K562 (cell line): ENCODE results near the gene SMAD1. TPM values are rescaled to one million over a fixed set of nuclear protein-coding genes. Genes with fewer than 3 reads are reported as not detected.

Experiments used
- ATAC-seq: fragments of 200-7000 bp; cut with Tn5 transposase; 3 replicates; pipeline ENCODE4 v1.9.1; 2020; ENCODE audit warnings: moderate library complexity
- BruUV-seq: library from RNA; stranded (reverse); fragments of 400-500 nt; replicated peaks from 2 replicates; lab custom pipeline; 2021; lab: Mats Ljungman, UMichigan
- CTCF ChIA-PET: fragments of 300-600 bp; formaldehyde crosslinking; extraction: SDS; loops from one replicate; lab custom pipeline; 2021; ENCODE audit warnings: low intra/inter-chr PET ratio; lab: Yijun Ruan, JAX
- POLR2A ChIA-PET: fragments of 300-600, 350-650 bp; sonication (Branson Sonifier 250); formaldehyde crosslinking; extraction: SDS; loops from one replicate; lab custom pipeline; 2021; ENCODE audit warnings: antibody characterized with exemption, inconsistent platforms; lab: Yijun Ruan, JAX
- DNase-seq, 4 experiments: peaks; one replicate each; pipeline versions ENCODE4 v3.0.0 to v3.0.0-alpha.2; 2011 to 2018; ENCODE audit warnings: low spot score in 3 of 4, mixed read lengths in 3 of 4; ENCODE audit errors: extremely low read depth in 1 of 4
- FAIRE-seq: peaks from 2 replicates; lab custom pipeline; 2011; peaks lifted over from hg19 to GRCh38; lab: Jason Lieb, UNC
- H2AFZ ChIP-seq: 2 replicates; pipeline ENCODE4 v1.6.0; 2011; ENCODE audit warnings: low read depth, low read length, control low read depth, inconsistent platforms
- H3K27ac ChIP-seq: fragments of 200-600 bp; 3 replicates; pipeline ENCODE4 v1.8.0; 2011; ENCODE audit warnings: low read depth, mild to moderate bottlenecking, control low read depth, inconsistent platforms, low read length, moderate library complexity, mixed read lengths; ENCODE audit errors: extremely low read depth
- H3K27me3 ChIP-seq, 2 experiments: fragments of 300-600 bp in 1 of 2; 2 replicates in 1 of 2; 3 replicates in 1 of 2; pipeline versions ENCODE4 v1.6.0 to v1.8.0; 2011; ENCODE audit warnings: inconsistent platforms in 2 of 2, low read length in 2 of 2, mild to moderate bottlenecking in 1 of 2, mixed read lengths in 1 of 2, moderate library complexity in 1 of 2; ENCODE audit not compliant: control insufficient read depth in 2 of 2, insufficient read depth in 2 of 2
- H3K36me3 ChIP-seq: fragments of 300-600 bp; 3 replicates; pipeline ENCODE4 v1.8.0; 2011; ENCODE audit warnings: mild to moderate bottlenecking, low read length, inconsistent platforms; ENCODE audit not compliant: control insufficient read depth, insufficient read depth
- H3K4me1 ChIP-seq, 2 experiments: fragments of 200-600 bp in 1 of 2; replicated peaks in 1 of 2; 2 replicates in 1 of 2; 3 replicates in 1 of 2; pipeline versions ENCODE4 v1.5.1 to v1.8.0; 2011; ENCODE audit warnings: inconsistent platforms in 2 of 2, low read length in 2 of 2, mild to moderate bottlenecking in 1 of 2, mixed read lengths in 1 of 2, moderate library complexity in 1 of 2; ENCODE audit not compliant: control insufficient read depth in 2 of 2, insufficient read depth in 2 of 2
- H3K4me2 ChIP-seq: 2 replicates; pipeline ENCODE4 v1.6.1; 2011; ENCODE audit warnings: low read length, control low read depth, inconsistent platforms, mixed read lengths; ENCODE audit not compliant: insufficient read depth
- H3K4me3 ChIP-seq: fragments of 200-600 bp; sonication (generic), shearing (Covaris generic); 2 replicates; pipeline ENCODE4 v1.5.1; 2016; ENCODE audit warnings: control low read depth, inconsistent platforms
- H3K79me2 ChIP-seq: fragments of 200-600 bp; 3 replicates; pipeline ENCODE4 v1.8.0; 2011; ENCODE audit warnings: low read length, inconsistent platforms; ENCODE audit not compliant: control insufficient read depth, insufficient read depth
- H3K9ac ChIP-seq, 2 experiments: 2 replicates each; pipeline versions ENCODE4 v1.6.0 to v1.6.1; 2011; ENCODE audit warnings: low read depth in 2 of 2, low read length in 2 of 2, control low read depth in 1 of 2, inconsistent platforms in 1 of 2, mild to moderate bottlenecking in 1 of 2, mixed read lengths in 1 of 2; ENCODE audit not compliant: insufficient read depth in 1 of 2
- H3K9me1 ChIP-seq: one replicate; pipeline ENCODE4 v1.6.0; 2011; ENCODE audit warnings: inconsistent platforms, mild to moderate bottlenecking, low read length, moderate library complexity; ENCODE audit not compliant: control insufficient read depth, insufficient read depth
- H3K9me3 ChIP-seq: replicated peaks from 2 replicates; pipeline ENCODE4 v1.5.1; 2011; ENCODE audit warnings: low read depth, low read length, inconsistent platforms; ENCODE audit not compliant: control insufficient read depth, insufficient read depth
- H4K20me1 ChIP-seq: replicated peaks from 2 replicates; pipeline ENCODE4 v1.6.1; 2011; ENCODE audit warnings: low read length, inconsistent platforms, mixed read lengths; ENCODE audit not compliant: control insufficient read depth, insufficient read depth
- ARID3B ChIP-seq: fragments of 250-450 bp; sonication (Bioruptor Pico); IDR thresholded peaks from 2 replicates; pipeline ENCODE4 v1.4.0; 2020; ENCODE audit warnings: borderline replicate concordance
- HEY1 ChIP-seq: fragments of 250-450 bp; sonication (Bioruptor Pico); IDR thresholded peaks from 2 replicates; pipeline ENCODE4 v1.5.0; 2020; ENCODE audit warnings: mild to moderate bottlenecking, moderate library complexity, borderline replicate concordance
- NCOA6 ChIP-seq: fragments of 450-650 bp; IDR thresholded peaks from 2 replicates; pipeline ENCODE4 v1.6.1; 2017; ENCODE audit warnings: mild to moderate bottlenecking
- RNF2 ChIP-seq: sonication (generic); IDR thresholded peaks from 2 replicates; pipeline ENCODE4 v1.6.1; 2016
- RREB1 ChIP-seq: fragments of 250-450 bp; sonication (Bioruptor Pico); IDR thresholded peaks from 2 replicates; pipeline ENCODE4 v1.4.0; 2020
- SAP30 ChIP-seq: fragments of 200-600 bp; sonication (generic); IDR thresholded peaks from 2 replicates; pipeline ENCODE4 v1.6.1; 2012; ENCODE audit warnings: borderline replicate concordance, low read depth, mild to moderate bottlenecking, moderate library complexity, low read length, control low read depth, inconsistent platforms; ENCODE audit not compliant: insufficient read depth, poor library complexity, severe bottlenecking
- ZBTB1 ChIP-seq: sonication (generic); formaldehyde crosslinking; IDR thresholded peaks from 2 replicates; pipeline ENCODE4 v1.8.1; 2023; ENCODE audit warnings: missing genetic modification reagents, low read depth, mild to moderate bottlenecking, borderline replicate concordance
- ZNF23 ChIP-seq: fragments of 250-450 bp; sonication (Bioruptor Pico); IDR thresholded peaks from 2 replicates; pipeline ENCODE4 v1.4.0; 2020; ENCODE audit warnings: mild to moderate bottlenecking
- ZNF609 ChIP-seq: sonication (generic); formaldehyde crosslinking; IDR thresholded peaks from 2 replicates; pipeline ENCODE4 v1.8.1; 2023; ENCODE audit warnings: missing genetic modification reagents, mild to moderate bottlenecking, borderline replicate concordance
- WGBS: fragments of 100-300 bp; shearing (Covaris generic); methylation state at CpG from one replicate; pipeline ENCODE4 v1.1.6; 2016; ENCODE audit warnings: low coverage, mixed read lengths; ENCODE audit not compliant: insufficient coverage; ENCODE audit errors: missing lambda C conversion rate; 5-methylcytosine and 5-hydroxymethylcytosine counted together
- in situ Hi-C: fragments of 300-500 bp; cut with MboI; formaldehyde crosslinking; loops from 4 replicates; pipeline ENCODE4 v1.15.0; 2018; ENCODE audit warnings: inconsistent platforms, mixed read lengths
- intact Hi-C: fragments of 100-400 bp; cut with micrococcal nuclease; formaldehyde crosslinking; loops from 2 replicates; pipeline ENCODE4 v1.14.2; 2022
- polyA plus RNA-seq, 8 experiments: library from polyadenylated mRNA; depleted of rRNA in 4 of 8; stranded (reverse) in 5 of 8; unstranded in 3 of 8; fragments of >200 nt; fragmentation: Nextera tagmentation in 2 of 8; fragmentation: Illumina TruSeq in 1 of 8; extraction: Ambion mirVana in 2 of 8; extraction: Trizol in 1 of 8; gene quantifications; 2 replicates each; pipeline versions ENCODE4 v1.2.1 to v1.2.3, GENCODE V29; 2011 to 2014; ENCODE audit warnings: inconsistent platforms in 1 of 8, missing spikeins in 1 of 8
- total RNA-seq, 7 experiments: library from RNA; depleted of rRNA in 6 of 7; stranded (reverse); fragments of >200 nt in 6 of 7; fragmentation: Illumina TruSeq in 2 of 7; extraction: Trizol in 2 of 7; gene quantifications; 2 replicates each; pipeline versions ENCODE4 v1.2.1 to v1.2.3, GENCODE V29; 2011 to 2021; ENCODE audit warnings: low replicate concordance in 1 of 7

Gene SMAD1
- total and polyA plus RNA-seq, 9 of the 15 experiments (the other 6 are each of a cell fraction or from before 2014, with no cell fraction given), result 0.05 to 0.54 (median 0.21) TPM; not detected in 3

- TF ChIP-seq SAP30, result no peak
- TF ChIP-seq NCOA6, result no peak
Measured at GRCh38 chr4:145490796-145491195, 9.1 kb downstream of the SMAD1 start (continued).

GRCh38 chr4:145492376-145492775, 10.7 kb downstream of the SMAD1 start:
- Histone ChIP-seq H3K4me1 (no peaks in the 10 kb centered on the region), H3K4me3 (no peak overlapping the region), H3K9ac (no peak overlapping the region), H3K79me2 (no peaks in the 10 kb centered on the region), H3K27ac (no peak overlapping the region), H3K9me3 (no peaks in the 10 kb centered on the region), H2AFZ (no peak overlapping the region), H3K4me2 (no peak overlapping the region), H3K27me3 (no peaks in the 10 kb centered on the region), H3K9me1 (no peaks in the 10 kb centered on the region), H4K20me1 (no peaks in the 10 kb centered on the region), H3K36me3 (no peaks in the 10 kb centered on the region)
- intact Hi-C loops (no loop called here), in situ Hi-C loops (no loop called here)
- BruUV-seq, result no TSS peak
- DNase-seq (no peak), FAIRE-seq (no peak), ATAC-seq (no peak)
- ChIA-PET POLR2A (no interaction called here), CTCF (no interaction called here)
- 2% methylated on average over 3 of the region's 3 CpGs for WGBS
- TF ChIP-seq ARID3B (CRISPR knock-in tag) (no peak), HEY1 (no peak), RNF2 (no peak), ZBTB1 (CRISPR knock-in tag) (no peak), ZNF23 (no peak), ZNF609 (no peak), RREB1 (CRISPR knock-in tag) (no peak)
